Ascending aorta (tissue), 2 donors: ENCODE measurements around the gene AFP. TPM values are rescaled to one million over a fixed set of nuclear protein-coding genes. Genes with fewer than 3 reads are reported as not detected.

Experiments used
- DNase-seq, 2 donors: peaks; one replicate each; pipeline ENCODE4 v3.0.0-alpha.2; 2019; ENCODE audit warnings: low spot score in 2 of 2
- H3K27ac ChIP-seq, 2 donors: fragments of 200-600 bp; sonication (generic); one replicate each; pipeline ENCODE4 v1.5.1; 2016 to 2017; ENCODE audit warnings: mild to moderate bottlenecking in 1 of 2
- H3K27me3 ChIP-seq: fragments of 200-600 bp; sonication (generic); one replicate; pipeline ENCODE4 v1.5.1; 2017
- H3K36me3 ChIP-seq, 2 donors: fragments of 200-600 bp; sonication (generic); one replicate each; pipeline ENCODE4 v1.5.1; 2016
- H3K4me1 ChIP-seq, 2 donors: fragments of 200-600 bp; sonication (generic); one replicate each; pipeline ENCODE4 v1.5.1; 2016 to 2017; ENCODE audit warnings: mild to moderate bottlenecking in 1 of 2
- H3K4me3 ChIP-seq, 2 donors: fragments of 200-600 bp; sonication (generic); one replicate each; pipeline ENCODE4 v1.5.1; 2016 to 2017; ENCODE audit warnings: mild to moderate bottlenecking in 1 of 2
- H3K9me3 ChIP-seq, 2 donors: fragments of 200-600 bp; sonication (generic); one replicate each; pipeline ENCODE4 v1.5.1; 2016
- CTCF ChIP-seq, 3 experiments: fragments of 200-600 bp in 2 of 3; fragments of 450-650 bp in 1 of 3; sonication (generic) in 2 of 3; IDR thresholded peaks; one replicate each; pipeline ENCODE4 v1.5.1; 2016 to 2019; ENCODE audit warnings: antibody characterized with exemption in 3 of 3, mild to moderate bottlenecking in 1 of 3, moderate library complexity in 1 of 3
- intact Hi-C: fragments of 100-400 bp; cut with DNase I; formaldehyde crosslinking; loops from one replicate; pipeline ENCODE4 v1.15.1; 2023
- total RNA-seq: library from RNA; depleted of rRNA; stranded (reverse); fragments of >200 nt; gene quantifications from one replicate; pipeline ENCODE4 v1.1.0, GENCODE V29; 2016

The AFP gene
- total RNA-seq, 1 donor from 2014 or later = not detected

GRCh38 chr4:73438582-73439215 lies 2.7 kb downstream of the AFP start:
- H3K27me3 ChIP-seq = no peaks in the 10 kb centered on the region

GRCh38 chr4:73439445-73439844 lies 3.4 kb downstream of the AFP start:
- Histone ChIP-seq H3K4me3 (no peak overlapping the region), H3K27me3 (no peaks in the 10 kb centered on the region)
- no peak for TF ChIP-seq CTCF (IDR thresholded peaks at IDR 0.05)

More at GRCh38 chr4:73438582-73439215, 2.7 kb downstream of the AFP start:
- Histone ChIP-seq H3K9me3 (no peaks in the 10 kb centered on the region), H3K36me3 (no peaks in the 10 kb centered on the region), H3K4me3 (no peak overlapping the region), H3K27ac (no peak overlapping the region), H3K4me1 (no peaks in the 10 kb centered on the region)
- DNase-seq = no peak
- intact Hi-C loops = no loop called here
- TF ChIP-seq CTCF (IDR thresholded peaks at IDR 0.05) = no peak

GRCh38 chr4:73439991-73440390 lies 4.0 kb downstream of the AFP start:
- no peak for DNase-seq
- Histone ChIP-seq H3K9me3 (no peaks in the 10 kb centered on the region), H3K4me3 (no peak overlapping the region), H3K27me3 (no peaks in the 10 kb centered on the region), H3K4me1 (no peaks in the 10 kb centered on the region), H3K36me3 (no peaks in the 10 kb centered on the region), H3K27ac (no peak overlapping the region)
- TF ChIP-seq CTCF (IDR thresholded peaks at IDR 0.05) = no peak
- intact Hi-C loops = no loop called here

More at GRCh38 chr4:73439445-73439844, 3.4 kb downstream of the AFP start:
- no peak for DNase-seq
- no peaks in the 10 kb centered on the region for H3K4me1 ChIP-seq
- no peaks in the 10 kb centered on the region for H3K9me3 ChIP-seq
- no peaks in the 10 kb centered on the region for H3K36me3 ChIP-seq
- intact Hi-C loops = no loop called here
- no peak overlapping the region for H3K27ac ChIP-seq

- DNase-seq = no peak
- H3K4me1 ChIP-seq = no peaks in the 10 kb centered on the region
- H3K4me3 ChIP-seq = no peak overlapping the region
- H3K27ac ChIP-seq = no peak overlapping the region
- H3K9me3 ChIP-seq = no peaks in the 10 kb centered on the region
- intact Hi-C loops = no loop called here
- H3K36me3 ChIP-seq = no peaks in the 10 kb centered on the region
- no peaks in the 10 kb centered on the region for H3K27me3 ChIP-seq
- TF ChIP-seq CTCF (IDR thresholded peaks at IDR 0.05) = no peak
Measured at GRCh38 chr4:73440653-73441052, 4.6 kb downstream of the AFP start.

GRCh38 chr4:73442275-73442674 lies 6.3 kb downstream of the AFP start:
- DNase-seq = no peak
- Histone ChIP-seq H3K4me1 (no peaks in the 10 kb centered on the region), H3K4me3 (no peak overlapping the region), H3K9me3 (no peaks in the 10 kb centered on the region), H3K36me3 (no peaks in the 10 kb centered on the region), H3K27me3 (no peaks in the 10 kb centered on the region), H3K27ac (no peak overlapping the region)
- intact Hi-C loops = no loop called here
- no peak for TF ChIP-seq CTCF (IDR thresholded peaks at IDR 0.05)

- DNase-seq = no peak
- Histone ChIP-seq H3K27me3 (no peaks in the 10 kb centered on the region), H3K4me1 (no peaks in the 10 kb centered on the region), H3K27ac (no peak overlapping the region), H3K36me3 (no peaks in the 10 kb centered on the region), H3K9me3 (no peaks in the 10 kb centered on the region), H3K4me3 (no peak overlapping the region)
- no peak for TF ChIP-seq CTCF (IDR thresholded peaks at IDR 0.05)
- intact Hi-C loops = no loop called here
Measured at GRCh38 chr4:73443224-73443623, 7.2 kb downstream of the AFP start.
